Panc1 (cell line): ENCODE data around the gene UACA. TPM values are rescaled to one million over a fixed set of nuclear protein-coding genes. Genes with fewer than 3 reads are reported as not detected.

ENCODE experiments used
- ATAC-seq: fragments of 200-7000 bp; cut with Tn5 transposase; 2 replicates; pipeline ENCODE4 v1.9.1; 2020; ENCODE audit warnings: mild to moderate bottlenecking, moderate library complexity
- BruUV-seq: library from RNA; stranded (reverse); fragments of 400-500 nt; replicated peaks from 2 replicates; lab custom pipeline; 2021; lab: Mats Ljungman, UMichigan
- CTCF ChIA-PET: fragments of 300-600 bp; sonication (Branson Sonifier 250); formaldehyde crosslinking; loops from one replicate; lab custom pipeline; 2022; ENCODE audit warnings: antibody characterized with exemption; lab: Charles Lee
- POLR2A ChIA-PET: fragments of 300-600 bp; sonication (Branson Sonifier 250); formaldehyde crosslinking; loops from one replicate; lab custom pipeline; 2022; ENCODE audit warnings: antibody characterized with exemption; lab: Charles Lee
- DNase-seq: peaks from one replicate; pipeline ENCODE4 v3.0.0-alpha.2; 2010; ENCODE audit warnings: low read depth, low spot score
- H3K27ac ChIP-seq: 2 replicates; pipeline ENCODE4 v1.5.1; 2011; ENCODE audit warnings: mild to moderate bottlenecking, low read length, inconsistent platforms
- H3K27me3 ChIP-seq: fragments of 200-500 bp; sonication (Bioruptor generic); 2 replicates; pipeline ENCODE4 v1.6.0; 2014; ENCODE audit warnings: low read length, inconsistent platforms; ENCODE audit not compliant: control insufficient read depth, insufficient read depth
- H3K36me3 ChIP-seq: fragments of 200-500 bp; sonication (Bioruptor generic); 2 replicates; pipeline ENCODE4 v1.5.1; 2014; ENCODE audit warnings: inconsistent platforms, mild to moderate bottlenecking, low read length, moderate library complexity; ENCODE audit not compliant: control insufficient read depth, insufficient read depth
- H3K4me1 ChIP-seq: 2 replicates; pipeline ENCODE4 v1.5.1; 2011; ENCODE audit warnings: inconsistent platforms, mild to moderate bottlenecking, low read length, moderate library complexity; ENCODE audit not compliant: control insufficient read depth, insufficient read depth
- H3K4me3 ChIP-seq, 2 experiments: 2 replicates each; pipeline ENCODE4 v1.5.1; 2011 to 2012; ENCODE audit warnings: low read depth in 2 of 2, low read length in 2 of 2, mild to moderate bottlenecking in 2 of 2, inconsistent platforms in 1 of 2, moderate library complexity in 1 of 2
- H3K9me3 ChIP-seq: fragments of 200-500 bp; sonication (Bioruptor generic); 2 replicates; pipeline ENCODE4 v1.5.1; 2014; ENCODE audit warnings: low read depth, mild to moderate bottlenecking, inconsistent platforms, low read length, moderate library complexity; ENCODE audit not compliant: control insufficient read depth, insufficient read depth
- CTCF ChIP-seq: fragments of 450-650 bp; IDR thresholded peaks from 2 replicates; pipeline ENCODE4 v1.5.1; 2017; ENCODE audit warnings: mild to moderate bottlenecking
- POLR2AphosphoS5 ChIP-seq: IDR thresholded peaks from 2 replicates; pipeline ENCODE4 v1.6.1; 2012; ENCODE audit warnings: mild to moderate bottlenecking, low read depth, low read length, moderate library complexity
- SIN3A ChIP-seq: IDR thresholded peaks from 2 replicates; pipeline ENCODE4 v1.6.1; 2012; ENCODE audit warnings: low read depth, mild to moderate bottlenecking, low read length, moderate library complexity, borderline replicate concordance; ENCODE audit not compliant: insufficient read depth
- TCF7L2 ChIP-seq: IDR thresholded peaks from 2 replicates; pipeline ENCODE4 v1.6.1; 2011; ENCODE audit warnings: mild to moderate bottlenecking, low read depth, low read length, inconsistent platforms
- in situ Hi-C: cut with HindIII; loops from 2 replicates; pipeline ENCODE4 v1.10.0; 2016; ENCODE audit warnings: low sequenced_read_pairs, low pct_unique_long_range_greater_than_20kb
- intact Hi-C: fragments of 100-400 bp; cut with micrococcal nuclease; formaldehyde crosslinking; loops from one replicate; pipeline ENCODE4 v1.10.0; 2022; ENCODE audit not compliant: unreplicated experiment
- total RNA-seq: library from RNA; stranded (reverse); gene quantifications from one replicate; pipeline ENCODE4 v1.2.1, GENCODE V29; 2021; ENCODE audit not compliant: unreplicated experiment
- TF ChIP-seq, protein P1 (sequence below), 2 experiments: IDR thresholded peaks; 2 replicates each; pipeline ENCODE4 v1.6.1; 2011 to 2012; ENCODE audit warnings: low read depth in 2 of 2, control low read depth in 1 of 2, low read length in 1 of 2, mild to moderate bottlenecking in 1 of 2, moderate library complexity in 1 of 2; ENCODE audit not compliant: insufficient read depth in 1 of 2

Gene UACA
- total RNA-seq, 1 experiment from 2014 or later: 303 TPM

GRCh38 chr15:70723927-70724326 is 39.4 kb downstream of the UACA start:
- Histone ChIP-seq H3K9me3 (no peaks in the 10 kb centered on the region), H3K27ac (no peak overlapping the region; the same call in 1 of the 2 replicates), H3K36me3 (peaks cover 6% of the 10 kb centered on the region), H3K4me3 (no peak overlapping the region), H3K4me1 (peaks cover 52% of the 10 kb centered on the region), H3K27me3 (no peaks in the 10 kb centered on the region)
- TF ChIP-seq POLR2AphosphoS5: no peak
- TF ChIP-seq CTCF: no peak
- in situ Hi-C loops (no loop called here), intact Hi-C loops (no loop called here)
- DNase-seq (no peak), ATAC-seq (no peak)
- no TSS peak for BruUV-seq
- CTCF ChIA-PET: interaction anchor here (1.1 kb wide), 1 partner anchor 44 kb away, joined by 7 read pairs; no protein-coding TSS in a partner anchor
- POLR2A ChIA-PET: no interaction called here

- TF ChIP-seq POLR2AphosphoS5 (no peak), SIN3A (no peak), TCF7L2 (no peak), CTCF (no peak)
- TF ChIP-seq, protein P1, sequence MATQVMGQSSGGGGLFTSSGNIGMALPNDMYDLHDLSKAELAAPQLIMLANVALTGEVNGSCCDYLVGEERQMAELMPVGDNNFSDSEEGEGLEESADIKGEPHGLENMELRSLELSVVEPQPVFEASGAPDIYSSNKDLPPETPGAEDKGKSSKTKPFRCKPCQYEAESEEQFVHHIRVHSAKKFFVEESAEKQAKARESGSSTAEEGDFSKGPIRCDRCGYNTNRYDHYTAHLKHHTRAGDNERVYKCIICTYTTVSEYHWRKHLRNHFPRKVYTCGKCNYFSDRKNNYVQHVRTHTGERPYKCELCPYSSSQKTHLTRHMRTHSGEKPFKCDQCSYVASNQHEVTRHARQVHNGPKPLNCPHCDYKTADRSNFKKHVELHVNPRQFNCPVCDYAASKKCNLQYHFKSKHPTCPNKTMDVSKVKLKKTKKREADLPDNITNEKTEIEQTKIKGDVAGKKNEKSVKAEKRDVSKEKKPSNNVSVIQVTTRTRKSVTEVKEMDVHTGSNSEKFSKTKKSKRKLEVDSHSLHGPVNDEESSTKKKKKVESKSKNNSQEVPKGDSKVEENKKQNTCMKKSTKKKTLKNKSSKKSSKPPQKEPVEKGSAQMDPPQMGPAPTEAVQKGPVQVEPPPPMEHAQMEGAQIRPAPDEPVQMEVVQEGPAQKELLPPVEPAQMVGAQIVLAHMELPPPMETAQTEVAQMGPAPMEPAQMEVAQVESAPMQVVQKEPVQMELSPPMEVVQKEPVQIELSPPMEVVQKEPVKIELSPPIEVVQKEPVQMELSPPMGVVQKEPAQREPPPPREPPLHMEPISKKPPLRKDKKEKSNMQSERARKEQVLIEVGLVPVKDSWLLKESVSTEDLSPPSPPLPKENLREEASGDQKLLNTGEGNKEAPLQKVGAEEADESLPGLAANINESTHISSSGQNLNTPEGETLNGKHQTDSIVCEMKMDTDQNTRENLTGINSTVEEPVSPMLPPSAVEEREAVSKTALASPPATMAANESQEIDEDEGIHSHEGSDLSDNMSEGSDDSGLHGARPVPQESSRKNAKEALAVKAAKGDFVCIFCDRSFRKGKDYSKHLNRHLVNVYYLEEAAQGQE (IDR thresholded peaks at IDR 0.05; ENCODE audit: insufficient read depth in 1 of 2, low read depth in 2 of 2, low read length in 1 of 2): no peak
- no peak overlapping the region for H3K4me3 ChIP-seq
- no peaks in the 10 kb centered on the region for H3K9me3 ChIP-seq
- ChIA-PET POLR2A (interaction anchor here (0.6 kb wide), 2 partner anchors 252 to 413 kb away, joined by 3 to 10 read pairs; no protein-coding TSS in a partner anchor), CTCF (interaction anchor here (0.6 to 1.5 kb wide), 8 partner anchors 9 to 116 kb away, joined by 3 to 21 read pairs (median 5); no protein-coding TSS in a partner anchor)
- ATAC-seq (0 out of 2 replicates have a peak, but pooled peaks have one; percentile 22), DNase-seq (no peak)
- BruUV-seq: no TSS peak
- H3K4me1 ChIP-seq: peaks cover 59% of the 10 kb centered on the region
- in situ Hi-C loops (no loop called here), intact Hi-C loops (no loop called here)
- H3K27me3 ChIP-seq: no peaks in the 10 kb centered on the region
- peaks cover 6% of the 10 kb centered on the region for H3K36me3 ChIP-seq
- peak overlapping the region; percentile 60 for H3K27ac ChIP-seq
Measured at GRCh38 chr15:70723122-70723422, 40.3 kb downstream of the UACA start.
